ENCODE data around the gene RBM25.
"Not testable (repeated sequence)": the region's sequence is repeated elsewhere in the genome, so short reads cannot be mapped to it uniquely, and the experiment has no call there.

The RBM25 gene

GRCh38 chr14:73168691-73169090, 110.4 kb downstream of the RBM25 start:
- DNase-seq (ENCODE audit: low read depth in 2 of 2), result no peak

GRCh38 chr14:73169855-73170254, 111.5 kb downstream of the RBM25 start:
- not testable (repeated sequence) for DNase-seq (ENCODE audit: low read depth in 2 of 2)

- DNase-seq (ENCODE audit: low read depth in 2 of 2), result no peak
These were observed 112.4 kb downstream of the RBM25 start for GRCh38 chr14:73170686-73171085.

- no peak for DNase-seq (ENCODE audit: low read depth in 2 of 2)
These were observed 114.2 kb downstream of the RBM25 start for GRCh38 chr14:73172500-73172899.

GRCh38 chr14:73173092-73173735, 114.9 kb downstream of the RBM25 start:
- no peak for DNase-seq (ENCODE audit: low read depth in 2 of 2)

Data from stimulated activated CD8-positive, alpha-beta memory T cell treated with anti-CD3 and anti-CD28 coated beads, Interleukin-15, amount 100 ng/mL, for 48 hours (primary cell).